CD8-positive, alpha-beta memory T cell (primary cell): Measurements from ENCODE around the gene HJURP. TPM values are rescaled to one million over a fixed set of nuclear protein-coding genes. Genes with fewer than 3 reads are reported as not detected.

Experiments
- CTCF ChIA-PET: fragments of 350-600 bp; sonication (Branson Sonifier 250); formaldehyde crosslinking; loops from one replicate; lab custom pipeline; 2021; ENCODE audit warnings: antibody characterized with exemption; lab: Charles Lee
- POLR2A ChIA-PET: fragments of 350-600 bp; sonication (Branson Sonifier 250); formaldehyde crosslinking; loops from one replicate; lab custom pipeline; 2021; ENCODE audit warnings: antibody characterized with exemption; lab: Charles Lee
- DNase-seq, 5 donors: peaks; one replicate each; pipeline versions ENCODE4 v3.0.0 to v3.0.0-alpha.2; 2020 to 2022; ENCODE audit warnings: mixed read lengths in 1 of 5
- H3K27ac ChIP-seq: one replicate; pipeline ENCODE4 v1.7.0; 2013; ENCODE audit warnings: low read depth, mild to moderate bottlenecking, low read length, moderate library complexity
- H3K27me3 ChIP-seq: 2 replicates; pipeline ENCODE4 v1.7.0; 2013; ENCODE audit warnings: low read length, mild to moderate bottlenecking; ENCODE audit not compliant: insufficient read depth, poor library complexity, severe bottlenecking
- H3K36me3 ChIP-seq: 2 replicates; pipeline ENCODE4 v1.7.0; 2013; ENCODE audit warnings: mild to moderate bottlenecking, low read length, moderate library complexity; ENCODE audit not compliant: insufficient read depth
- H3K4me1 ChIP-seq: 2 replicates; pipeline ENCODE4 v1.7.0; 2013; ENCODE audit warnings: mild to moderate bottlenecking, low read length, moderate library complexity; ENCODE audit not compliant: insufficient read depth
- H3K4me3 ChIP-seq: 2 replicates; pipeline ENCODE4 v1.7.0; 2013; ENCODE audit warnings: mild to moderate bottlenecking, low read length
- H3K9me3 ChIP-seq: 2 replicates; pipeline ENCODE4 v1.7.0; 2013; ENCODE audit warnings: mild to moderate bottlenecking, low read length
- H3K27ac Mint-ChIP-seq, 8 donors: one replicate each; pipeline ENCODE4 v1.8.0; 2020 to 2021; ENCODE audit warnings: mixed read lengths in 8 of 8, mild to moderate bottlenecking in 6 of 8, inconsistent platforms in 3 of 8, moderate library complexity in 3 of 8
- H3K27me3 Mint-ChIP-seq, 2 donors: one replicate each; pipeline ENCODE4 v1.8.0; 2020 to 2021; ENCODE audit warnings: mixed read lengths in 2 of 2, mild to moderate bottlenecking in 1 of 2, moderate library complexity in 1 of 2
- H3K36me3 Mint-ChIP-seq, 3 donors: one replicate each; pipeline ENCODE4 v1.8.0; 2020 to 2021; ENCODE audit warnings: mixed read lengths in 3 of 3, inconsistent platforms in 1 of 3, mild to moderate bottlenecking in 1 of 3
- H3K4me1 Mint-ChIP-seq, 3 donors: one replicate each; pipeline ENCODE4 v1.8.0; 2020 to 2021; ENCODE audit warnings: mixed read lengths in 3 of 3, inconsistent platforms in 1 of 3, mild to moderate bottlenecking in 1 of 3
- H3K4me3 Mint-ChIP-seq, 7 donors: one replicate each; pipeline ENCODE4 v1.8.0; 2020 to 2021; ENCODE audit warnings: mixed read lengths in 7 of 7, mild to moderate bottlenecking in 6 of 7, moderate library complexity in 4 of 7, inconsistent platforms in 2 of 7
- H3K9me3 Mint-ChIP-seq, 5 donors: one replicate each; pipeline ENCODE4 v1.8.0; 2020 to 2022; ENCODE audit warnings: mixed read lengths in 5 of 5, mild to moderate bottlenecking in 3 of 5, moderate library complexity in 2 of 5, inconsistent platforms in 1 of 5
- polyA plus RNA-seq: library from polyadenylated mRNA; unstranded; fragments of 300-500 nt; fragmentation: Illumina TruSeq; gene quantifications from one replicate; pipeline ENCODE4 v1.2.3, GENCODE V29; 2021
- total RNA-seq, 2 experiments: library from RNA; stranded (reverse); gene quantifications; one replicate each; pipeline ENCODE4 v1.2.3, GENCODE V29; 2021

The HJURP gene
- total and polyA plus RNA-seq, 3 experiments from 2014 or later, result 37.9 to 41.2 TPM; not detected in 1

GRCh38 chr2:233839447-233839820 lies 14.9 kb downstream of the HJURP start:
- no peaks in the 10 kb centered on the region for H3K9me3 Mint-ChIP-seq

GRCh38 chr2:233838726-233839446 lies 15.4 kb downstream of the HJURP start:
- no peaks in the 10 kb centered on the region for H3K36me3 Mint-ChIP-seq
- ChIA-PET CTCF (no interaction called here), POLR2A (no interaction called here)
- H3K4me1 ChIP-seq, result no peaks in the 10 kb centered on the region
- no peak overlapping the region for H3K4me3 ChIP-seq
- H3K4me3 Mint-ChIP-seq, result no peak overlapping the region
- no peak for DNase-seq
- H3K27me3 Mint-ChIP-seq, result no peaks in the 10 kb centered on the region
- no peaks in the 10 kb centered on the region for H3K9me3 ChIP-seq
- no peak overlapping the region for H3K27ac ChIP-seq
- H3K27me3 ChIP-seq, result no peaks in the 10 kb centered on the region
- peaks cover 0 to 24% (median 0%) of the 10 kb centered on the region in 3 donors for H3K4me1 Mint-ChIP-seq
- H3K9me3 Mint-ChIP-seq, result no peaks in the 10 kb centered on the region
- H3K27ac Mint-ChIP-seq, result no peak overlapping the region
- no peaks in the 10 kb centered on the region for H3K36me3 ChIP-seq

More at GRCh38 chr2:233839447-233839820, 14.9 kb downstream of the HJURP start:
- Histone ChIP-seq H3K4me3 (no peak overlapping the region), H3K4me1 (no peaks in the 10 kb centered on the region), H3K27ac (no peak overlapping the region), H3K36me3 (no peaks in the 10 kb centered on the region), H3K9me3 (no peaks in the 10 kb centered on the region), H3K27me3 (no peaks in the 10 kb centered on the region)
- ChIA-PET CTCF (no interaction called here), POLR2A (no interaction called here)
- Mint-ChIP-seq H3K27me3 (no peaks in the 10 kb centered on the region), H3K36me3 (no peaks in the 10 kb centered on the region), H3K4me3 (no peak overlapping the region), H3K4me1 (peaks cover 0 to 24% (median 0%) of the 10 kb centered on the region in 3 donors), H3K27ac (no peak overlapping the region)
- DNase-seq, result no peak

DNA sequence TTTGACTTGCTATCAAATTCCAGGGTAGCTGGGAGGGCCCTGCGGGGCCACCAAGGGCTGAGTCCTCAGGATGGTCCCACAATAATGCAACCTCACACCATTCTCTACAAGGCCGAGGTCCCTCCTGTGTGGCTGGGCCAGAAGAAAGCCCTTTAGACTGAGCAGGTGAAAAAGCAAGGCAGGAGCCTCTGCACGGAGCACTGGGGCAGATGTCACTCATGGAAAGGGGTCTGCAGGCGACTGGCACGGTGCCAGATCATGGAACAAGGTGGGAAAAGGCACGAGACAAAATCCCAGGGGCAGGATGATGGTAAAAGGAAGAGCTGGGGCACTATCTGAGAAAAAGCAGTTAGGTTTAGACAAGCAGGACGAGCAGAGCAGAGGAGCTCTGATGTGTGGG lies 16.1 kb downstream of the HJURP start:
- Mint-ChIP-seq H3K4me3 (peak overlapping the region in 1 of 7 donors; percentile 13), H3K27me3 (peaks cover 0 to 1% of the 10 kb centered on the region in 2 donors), H3K27ac (peak overlapping the region in 2 of 8 donors; percentile 49 to 72), H3K9me3 (no peaks in the 10 kb centered on the region), H3K4me1 (peaks cover 0 to 24% (median 0%) of the 10 kb centered on the region in 3 donors), H3K36me3 (no peaks in the 10 kb centered on the region)
- H3K36me3 ChIP-seq, result no peaks in the 10 kb centered on the region
- CTCF ChIA-PET, result no interaction called here
- no peaks in the 10 kb centered on the region for H3K9me3 ChIP-seq
- no peak for DNase-seq
- no peaks in the 10 kb centered on the region for H3K4me1 ChIP-seq
- H3K4me3 ChIP-seq, result no peak overlapping the region
- POLR2A ChIA-PET, result no interaction called here
- no peaks in the 10 kb centered on the region for H3K27me3 ChIP-seq
- no peak overlapping the region for H3K27ac ChIP-seq

- Histone ChIP-seq H3K36me3 (no peaks in the 10 kb centered on the region), H3K4me3 (no peak overlapping the region), H3K27ac (no peak overlapping the region), H3K9me3 (no peaks in the 10 kb centered on the region), H3K4me1 (no peaks in the 10 kb centered on the region), H3K27me3 (no peaks in the 10 kb centered on the region)
- Mint-ChIP-seq H3K36me3 (no peaks in the 10 kb centered on the region), H3K27me3 (peaks cover 0 to 1% of the 10 kb centered on the region in 2 donors), H3K4me1 (peaks cover 0 to 24% (median 0%) of the 10 kb centered on the region in 3 donors), H3K27ac (peak overlapping the region in 2 of 8 donors; percentile 10 to 72), H3K9me3 (no peaks in the 10 kb centered on the region), H3K4me3 (no peak overlapping the region)
- POLR2A ChIA-PET, result no interaction called here
- CTCF ChIA-PET, result no interaction called here
- DNase-seq, result no peak
Measured at GRCh38 chr2:233837694-233838229, 16.6 kb downstream of the HJURP start.

GRCh38 chr2:233836359-233836758 lies 18.0 kb downstream of the HJURP start:
- POLR2A ChIA-PET, result no interaction called here
- no peaks in the 10 kb centered on the region for H3K9me3 Mint-ChIP-seq
- peaks cover 0 to 24% (median 0%) of the 10 kb centered on the region in 3 donors for H3K4me1 Mint-ChIP-seq
- H3K36me3 ChIP-seq, result no peaks in the 10 kb centered on the region
- H3K4me3 Mint-ChIP-seq, result no peak overlapping the region
- peaks cover 0 to 1% of the 10 kb centered on the region in 2 donors for H3K27me3 Mint-ChIP-seq
- no peak overlapping the region for H3K4me3 ChIP-seq
- no peaks in the 10 kb centered on the region for H3K4me1 ChIP-seq
- DNase-seq, result no peak
- no peaks in the 10 kb centered on the region for H3K27me3 ChIP-seq
- H3K9me3 ChIP-seq, result no peaks in the 10 kb centered on the region
- H3K27ac ChIP-seq, result no peak overlapping the region
- no peaks in the 10 kb centered on the region for H3K36me3 Mint-ChIP-seq
- CTCF ChIA-PET, result no interaction called here
- no peak overlapping the region for H3K27ac Mint-ChIP-seq

GRCh38 chr2:233835230-233836186 lies 18.8 kb downstream of the HJURP start:
- Mint-ChIP-seq H3K36me3 (no peaks in the 10 kb centered on the region), H3K27me3 (peaks cover 0 to 1% of the 10 kb centered on the region in 2 donors), H3K4me3 (no peak overlapping the region), H3K27ac (peak overlapping the region in 1 of 8 donors; percentile 9), H3K9me3 (no peaks in the 10 kb centered on the region), H3K4me1 (peaks cover 0 to 24% (median 0%) of the 10 kb centered on the region in 3 donors)
- H3K36me3 ChIP-seq, result no peaks in the 10 kb centered on the region
- H3K27me3 ChIP-seq, result no peaks in the 10 kb centered on the region
- H3K4me3 ChIP-seq, result no peak overlapping the region
- peak in 1 of 5 donors; percentile 36 for DNase-seq
- H3K4me1 ChIP-seq, result no peaks in the 10 kb centered on the region
- ChIA-PET POLR2A (no interaction called here), CTCF (no interaction called here)
- no peaks in the 10 kb centered on the region for H3K9me3 ChIP-seq
- H3K27ac ChIP-seq, result no peak overlapping the region

DNA sequence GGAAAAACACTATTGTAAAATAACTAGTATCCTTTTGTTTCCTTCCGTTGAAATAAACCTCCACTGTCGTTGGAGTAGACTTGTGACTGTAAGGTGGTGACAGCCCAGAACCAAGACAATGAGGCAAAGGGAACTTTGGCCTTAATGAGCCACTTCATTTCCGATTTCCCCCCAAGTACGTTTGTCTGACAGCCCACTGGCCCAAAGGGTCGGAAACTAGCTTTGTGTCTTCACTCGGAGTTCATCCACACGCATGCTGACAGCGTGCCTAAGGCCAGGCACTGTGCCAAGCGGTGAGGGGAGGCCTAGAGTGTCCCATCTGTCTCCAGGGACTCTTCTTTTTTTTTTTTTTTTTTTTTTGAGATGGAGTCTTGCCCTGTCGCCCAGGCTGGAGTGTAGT lies 21.0 kb downstream of the HJURP start:
- no peaks in the 10 kb centered on the region for H3K9me3 Mint-ChIP-seq
- H3K4me3 ChIP-seq, result no peak overlapping the region
- H3K4me1 ChIP-seq, result no peaks in the 10 kb centered on the region
- ChIA-PET POLR2A (no interaction called here), CTCF (interaction anchor here (1.3 kb wide), 1 partner anchor 15 kb away, joined by 3 read pairs; no protein-coding TSS in a partner anchor)
- no peaks in the 10 kb centered on the region for H3K27me3 ChIP-seq
- DNase-seq, result peak in 1 of 5 donors; percentile 12
- H3K36me3 ChIP-seq, result no peaks in the 10 kb centered on the region
- no peak overlapping the region for H3K4me3 Mint-ChIP-seq
- H3K4me1 Mint-ChIP-seq, result peaks cover 0 to 9% (median 0%) of the 10 kb centered on the region in 3 donors
- no peaks in the 10 kb centered on the region for H3K36me3 Mint-ChIP-seq
- no peaks in the 10 kb centered on the region for H3K9me3 ChIP-seq
- peaks cover 0 to 1% of the 10 kb centered on the region in 2 donors for H3K27me3 Mint-ChIP-seq
- H3K27ac Mint-ChIP-seq, result no peak overlapping the region
- H3K27ac ChIP-seq, result no peak overlapping the region
